NCI-H226 (cell line): ENCODE measurements around the gene ABHD6.
"Not testable (repeated sequence)": the region's sequence is repeated elsewhere in the genome, so short reads cannot be mapped to it uniquely, and the experiment has no call there.

Experiments used
- DNase-seq: peaks from one replicate; pipeline ENCODE4 v3.0.0-alpha.2; 2015

ABHD6 gene

GRCh38 chr3:58237238-58237940 lies at the start of gene ABHD6:
ABHD6 (plus strand) TSS chr3:58237792; CDS start chr3:58256587, 18,795 bp downstream.
- DNase-seq = peak; percentile 66

- no peak for DNase-seq
Observed at GRCh38 chr3:58188173-58188564, 49.4 kb upstream of the ABHD6 start.

- no peak for DNase-seq
Observed at GRCh38 chr3:58188921-58189451, 48.6 kb upstream of the ABHD6 start.

GRCh38 chr3:58189691-58190090 lies 47.9 kb upstream of the ABHD6 start:
- DNase-seq = no peak

- no peak for DNase-seq
Observed at GRCh38 chr3:58190291-58190690, 47.3 kb upstream of the ABHD6 start.

- no peak for DNase-seq
Observed at GRCh38 chr3:58190882-58191281, 46.7 kb upstream of the ABHD6 start.

- no peak for DNase-seq
Observed at GRCh38 chr3:58191361-58191991, 46.1 kb upstream of the ABHD6 start.

- DNase-seq = no peak
Observed at GRCh38 chr3:58192069-58192468, 45.5 kb upstream of the ABHD6 start.

GRCh38 chr3:58193682-58194407 lies 43.7 kb upstream of the ABHD6 start:
- DNase-seq = no peak

- DNase-seq = no peak
Observed at GRCh38 chr3:58197588-58197987, 40.0 kb upstream of the ABHD6 start.

- no peak for DNase-seq
Observed at GRCh38 chr3:58198362-58198761, 39.2 kb upstream of the ABHD6 start.

GRCh38 chr3:58198804-58199203 lies 38.8 kb upstream of the ABHD6 start:
- no peak for DNase-seq

GRCh38 chr3:58200121-58200709 lies 37.4 kb upstream of the ABHD6 start:
- DNase-seq = no peak

GRCh38 chr3:58200846-58201355 lies 36.7 kb upstream of the ABHD6 start:
- DNase-seq = no peak

- not testable (repeated sequence) for DNase-seq
Observed at GRCh38 chr3:58201451-58201850, 36.1 kb upstream of the ABHD6 start.

- no peak for DNase-seq
Observed at GRCh38 chr3:58202917-58203360, 34.7 kb upstream of the ABHD6 start.

- peak; percentile 51 for DNase-seq
Observed at GRCh38 chr3:58203541-58203940, 34.1 kb upstream of the ABHD6 start.

GRCh38 chr3:58204720-58205119 lies 32.9 kb upstream of the ABHD6 start:
- DNase-seq = no peak

- no peak for DNase-seq
Observed at GRCh38 chr3:58205981-58206380, 31.6 kb upstream of the ABHD6 start.

- no peak for DNase-seq
Observed at GRCh38 chr3:58206406-58207011, 31.1 kb upstream of the ABHD6 start.

GRCh38 chr3:58207954-58208353 lies 29.6 kb upstream of the ABHD6 start:
- no peak for DNase-seq

- DNase-seq = no peak
Observed at GRCh38 chr3:58209933-58210332, 27.7 kb upstream of the ABHD6 start.
